Caki2 (cell line): ENCODE measurements around the gene CP. TPM values are rescaled to one million over a fixed set of nuclear protein-coding genes. Genes with fewer than 3 reads are reported as not detected.

Experiments used
- DNase-seq: peaks from one replicate; pipeline ENCODE4 v3.0.0-alpha.2; 2015; ENCODE audit warnings: low read depth
- in situ Hi-C: cut with HindIII; loops from 2 replicates; pipeline ENCODE4 v1.10.0; 2016; ENCODE audit warnings: low sequenced_read_pairs, low pct_unique_long_range_greater_than_20kb, mixed read lengths
- total RNA-seq: library from RNA; depleted of rRNA; stranded (reverse); fragments of >200 nt; shearing (Covaris generic); gene quantifications from 2 replicates; pipeline ENCODE4 v1.2.3, GENCODE V29; 2014; ENCODE audit warnings: low replicate concordance; rRNA removed

CP gene
- total RNA-seq, 1 experiment from 2014 or later, result 10.9 TPM

- DNase-seq, result no peak
- in situ Hi-C loops, result no loop called here
Observed at GRCh38 chr3:149150436-149150835, 71.2 kb downstream of the CP start.

- in situ Hi-C loops, result no loop called here
- DNase-seq, result no peak
Observed at GRCh38 chr3:149145974-149146373, 75.7 kb downstream of the CP start.

GRCh38 chr3:149145356-149145755 lies 76.3 kb downstream of the CP start:
- no peak for DNase-seq
- in situ Hi-C loops, result no loop called here

- in situ Hi-C loops, result no loop called here
- DNase-seq, result no peak
Observed at GRCh38 chr3:149142682-149143081, 78.9 kb downstream of the CP start.

GRCh38 chr3:149134575-149134974 lies 87.1 kb downstream of the CP start:
- in situ Hi-C loops, result no loop called here
- peak; percentile 68 for DNase-seq

- DNase-seq, result peak; percentile 36
Observed at GRCh38 chr3:149131589-149131988, 90.0 kb downstream of the CP start.

GRCh38 chr3:149129326-149130205 lies 92.1 kb downstream of the CP start, which contains the start of gene HPS3:
HPS3 (plus strand) TSS chr3:149129638; CDS start chr3:149129724, 86 bp downstream.
- in situ Hi-C loops, result no loop called here
- DNase-seq, result peak; percentile 91

More at GRCh38 chr3:149131589-149131988, 90.0 kb downstream of the CP start:
- in situ Hi-C loops, result no loop called here

GRCh38 chr3:149128821-149129220 lies 92.8 kb downstream of the CP start:
- in situ Hi-C loops, result no loop called here
- DNase-seq, result no peak

GRCh38 chr3:149122721-149123578 lies 98.7 kb downstream of the CP start:
- no peak for DNase-seq

More at GRCh38 chr3:149122721-149123578, 98.7 kb downstream of the CP start:
- in situ Hi-C loops, result no loop called here

Other genes starting within 250 kb of the CP start
- 28.1 and 63.3 TPM in 2 replicates for gene GYG1, start 230.3 kb downstream of the CP start, total RNA-seq
- 9.4 and 18.3 TPM in 2 replicates for gene HLTF, start 135.3 kb downstream of the CP start, total RNA-seq
- 39.8 and 59.8 TPM in 2 replicates for gene HPS3, start 92.2 kb downstream of the CP start, total RNA-seq
- 5.9 and 9.3 TPM in 2 replicates for gene TM4SF18, start 111.8 kb upstream of the CP start, total RNA-seq
- 60.5 and 64.6 TPM in 2 replicates for gene TM4SF1, start 155.8 kb upstream of the CP start, total RNA-seq